Breast epithelium (tissue), 3 donors: ENCODE data around the gene CRNN.

Experiments
- POLR2A ChIP-seq: fragments of 450-650 bp; IDR thresholded peaks from one replicate; pipeline ENCODE4 v1.6.1; 2016; ENCODE audit warnings: antibody characterized with exemption, mild to moderate bottlenecking, moderate library complexity
- POLR2AphosphoS5 ChIP-seq, 3 donors: sonication (generic); formaldehyde crosslinking; IDR thresholded peaks; one replicate each; pipeline ENCODE4 v1.6.1; 2017; ENCODE audit warnings: antibody characterized with exemption in 3 of 3
- TF ChIP-seq, protein P1 (sequence below), 3 donors: fragments of 450-650 bp; IDR thresholded peaks; one replicate each; pipeline ENCODE4 v1.5.1; 2016 to 2017; ENCODE audit warnings: antibody characterized with exemption in 3 of 3, mild to moderate bottlenecking in 3 of 3, moderate library complexity in 3 of 3

DNA sequence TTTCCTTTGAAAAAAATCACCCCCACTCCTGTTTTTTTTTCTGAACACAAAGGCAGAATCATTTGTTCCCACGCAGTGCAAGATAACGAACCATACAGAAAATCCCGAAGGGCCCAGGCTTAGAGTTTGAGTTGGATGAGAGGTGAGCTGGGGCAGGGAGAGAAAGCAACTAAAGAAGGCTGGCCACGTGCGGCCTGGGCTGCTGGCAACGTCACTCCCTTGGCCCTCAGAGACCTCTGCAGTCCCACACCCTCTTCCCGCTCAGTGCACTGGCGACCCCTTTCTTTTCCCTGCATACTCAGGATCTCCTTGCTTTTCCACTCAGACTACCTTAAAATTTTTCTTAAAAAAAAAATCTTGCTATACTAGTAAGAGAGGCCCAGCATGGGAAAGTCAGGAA is 28.2 kb upstream of the CRNN start:
- TF ChIP-seq, protein P1, sequence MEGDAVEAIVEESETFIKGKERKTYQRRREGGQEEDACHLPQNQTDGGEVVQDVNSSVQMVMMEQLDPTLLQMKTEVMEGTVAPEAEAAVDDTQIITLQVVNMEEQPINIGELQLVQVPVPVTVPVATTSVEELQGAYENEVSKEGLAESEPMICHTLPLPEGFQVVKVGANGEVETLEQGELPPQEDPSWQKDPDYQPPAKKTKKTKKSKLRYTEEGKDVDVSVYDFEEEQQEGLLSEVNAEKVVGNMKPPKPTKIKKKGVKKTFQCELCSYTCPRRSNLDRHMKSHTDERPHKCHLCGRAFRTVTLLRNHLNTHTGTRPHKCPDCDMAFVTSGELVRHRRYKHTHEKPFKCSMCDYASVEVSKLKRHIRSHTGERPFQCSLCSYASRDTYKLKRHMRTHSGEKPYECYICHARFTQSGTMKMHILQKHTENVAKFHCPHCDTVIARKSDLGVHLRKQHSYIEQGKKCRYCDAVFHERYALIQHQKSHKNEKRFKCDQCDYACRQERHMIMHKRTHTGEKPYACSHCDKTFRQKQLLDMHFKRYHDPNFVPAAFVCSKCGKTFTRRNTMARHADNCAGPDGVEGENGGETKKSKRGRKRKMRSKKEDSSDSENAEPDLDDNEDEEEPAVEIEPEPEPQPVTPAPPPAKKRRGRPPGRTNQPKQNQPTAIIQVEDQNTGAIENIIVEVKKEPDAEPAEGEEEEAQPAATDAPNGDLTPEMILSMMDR (IDR thresholded peaks at IDR 0.05), result no peak
- TF ChIP-seq POLR2A (no peak), POLR2AphosphoS5 (IDR thresholded peaks at IDR 0.05) (no peak)
